A673 (cell line): ENCODE results near the gene SLC25A26. TPM values are rescaled to one million over a fixed set of nuclear protein-coding genes. Genes with fewer than 3 reads are reported as not detected.

Experiments used
- BruUV-seq: library from RNA; stranded (reverse); fragments of 400-500 nt; replicated peaks from 2 replicates; lab custom pipeline; 2021; lab: Mats Ljungman, UMichigan
- CTCF ChIA-PET: fragments of 300-600 bp; sonication (Branson Sonifier 250); formaldehyde crosslinking; loops from one replicate; lab custom pipeline; 2022; ENCODE audit warnings: antibody characterized with exemption; lab: Charles Lee
- POLR2A ChIA-PET: fragments of 300-600 bp; sonication (Branson Sonifier 250); formaldehyde crosslinking; loops from one replicate; lab custom pipeline; 2022; ENCODE audit warnings: antibody characterized with exemption; ENCODE audit not compliant: low non-redundant PET; lab: Charles Lee
- DNase-seq: peaks from one replicate; pipeline ENCODE4 v3.0.0-alpha.2; 2015; ENCODE audit warnings: low spot score
- H3K27ac ChIP-seq: fragments of 200-600 bp; sonication (generic); 2 replicates; pipeline ENCODE4 v1.5.1; 2016; ENCODE audit warnings: mixed run types, low read depth, mild to moderate bottlenecking, mixed read lengths, antibody characterized with exemption, low read length; ENCODE audit not compliant: poor library complexity, severe bottlenecking
- H3K27me3 ChIP-seq: fragments of 200-600 bp; sonication (generic); replicated peaks from 2 replicates; pipeline ENCODE4 v1.6.1; 2017; ENCODE audit warnings: mixed run types, low read depth, mild to moderate bottlenecking, mixed read lengths, antibody characterized with exemption, low read length; ENCODE audit not compliant: insufficient read depth, poor library complexity
- H3K36me3 ChIP-seq: fragments of 200-600 bp; sonication (generic); 2 replicates; pipeline ENCODE4 v1.6.1; 2016; ENCODE audit warnings: mixed run types, mild to moderate bottlenecking, mixed read lengths, antibody characterized with exemption, low read length; ENCODE audit not compliant: insufficient read depth, poor library complexity, severe bottlenecking
- H3K4me1 ChIP-seq: fragments of 200-600 bp; sonication (generic); 2 replicates; pipeline ENCODE4 v1.6.1; 2017; ENCODE audit warnings: mixed run types, mild to moderate bottlenecking, mixed read lengths, antibody characterized with exemption, low read length; ENCODE audit not compliant: insufficient read depth, poor library complexity, severe bottlenecking
- H3K4me3 ChIP-seq: fragments of 200-600 bp; sonication (generic); 2 replicates; pipeline ENCODE4 v1.5.1; 2016; ENCODE audit warnings: low read depth, mixed run types, mild to moderate bottlenecking, mixed read lengths, low read length; ENCODE audit not compliant: poor library complexity, severe bottlenecking
- H3K9me3 ChIP-seq: fragments of 200-600 bp; sonication (generic); 2 replicates; pipeline ENCODE4 v1.6.1; 2016; ENCODE audit warnings: mixed run types, low read depth, mild to moderate bottlenecking, mixed read lengths, antibody characterized with exemption, low read length; ENCODE audit not compliant: poor library complexity, severe bottlenecking
- EZH2 ChIP-seq: fragments of 200-600 bp; sonication (generic); IDR thresholded peaks from 2 replicates; pipeline ENCODE4 v1.6.1; 2017; ENCODE audit warnings: borderline replicate concordance, low read depth, mild to moderate bottlenecking, mixed read lengths, antibody characterized with exemption, low read length; ENCODE audit not compliant: poor library complexity, severe bottlenecking
- intact Hi-C: fragments of 100-400 bp; cut with micrococcal nuclease; formaldehyde crosslinking; loops from one replicate; pipeline ENCODE4 v1.10.0; 2022; ENCODE audit not compliant: unreplicated experiment
- total RNA-seq: library from RNA; stranded (reverse); gene quantifications from 2 replicates; pipeline ENCODE4 v1.2.3, GENCODE V29; 2021
- TF ChIP-seq, protein P1 (sequence below): fragments of 300-800, 200-600 bp; sonication (generic); conservative IDR thresholded peaks from 2 replicates; pipeline ENCODE4 v1.5.1; 2017; ENCODE audit warnings: low read depth, mild to moderate bottlenecking, antibody characterized with exemption, low read length, moderate library complexity, mixed read lengths

SLC25A26 gene
- total RNA-seq, 1 experiment from 2014 or later = 8.9 TPM

DNA sequence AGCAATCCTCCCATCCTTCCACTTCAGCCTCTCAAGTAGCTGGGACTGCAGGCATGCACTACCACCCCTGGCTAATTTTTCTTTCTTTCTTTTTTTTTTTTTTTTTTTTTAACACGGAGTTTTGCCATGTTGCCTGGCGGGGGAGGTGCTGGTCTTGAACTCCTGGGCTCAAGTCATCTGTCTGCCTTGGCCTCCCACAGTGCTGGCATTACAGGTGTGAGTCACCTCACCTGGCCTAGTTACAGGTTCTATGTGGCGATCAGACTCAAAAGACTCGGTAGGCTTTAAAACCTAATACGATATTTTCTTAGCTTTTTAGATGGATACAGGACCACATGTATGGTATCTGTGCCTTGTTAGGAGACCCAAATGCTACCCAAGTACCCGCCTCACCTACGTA is 14.0 kb upstream of the SLC25A26 start:
- CTCF ChIA-PET = no interaction called here
- no peaks in the 10 kb centered on the region for H3K27me3 ChIP-seq
- intact Hi-C loops = no loop called here
- POLR2A ChIA-PET = no interaction called here
- no peak overlapping the region for H3K27ac ChIP-seq
- DNase-seq = no peak
- BruUV-seq = no TSS peak
- no peaks in the 10 kb centered on the region for H3K4me1 ChIP-seq
- no peak overlapping the region for H3K4me3 ChIP-seq
- no peak for TF ChIP-seq EZH2
- TF ChIP-seq, protein P1, sequence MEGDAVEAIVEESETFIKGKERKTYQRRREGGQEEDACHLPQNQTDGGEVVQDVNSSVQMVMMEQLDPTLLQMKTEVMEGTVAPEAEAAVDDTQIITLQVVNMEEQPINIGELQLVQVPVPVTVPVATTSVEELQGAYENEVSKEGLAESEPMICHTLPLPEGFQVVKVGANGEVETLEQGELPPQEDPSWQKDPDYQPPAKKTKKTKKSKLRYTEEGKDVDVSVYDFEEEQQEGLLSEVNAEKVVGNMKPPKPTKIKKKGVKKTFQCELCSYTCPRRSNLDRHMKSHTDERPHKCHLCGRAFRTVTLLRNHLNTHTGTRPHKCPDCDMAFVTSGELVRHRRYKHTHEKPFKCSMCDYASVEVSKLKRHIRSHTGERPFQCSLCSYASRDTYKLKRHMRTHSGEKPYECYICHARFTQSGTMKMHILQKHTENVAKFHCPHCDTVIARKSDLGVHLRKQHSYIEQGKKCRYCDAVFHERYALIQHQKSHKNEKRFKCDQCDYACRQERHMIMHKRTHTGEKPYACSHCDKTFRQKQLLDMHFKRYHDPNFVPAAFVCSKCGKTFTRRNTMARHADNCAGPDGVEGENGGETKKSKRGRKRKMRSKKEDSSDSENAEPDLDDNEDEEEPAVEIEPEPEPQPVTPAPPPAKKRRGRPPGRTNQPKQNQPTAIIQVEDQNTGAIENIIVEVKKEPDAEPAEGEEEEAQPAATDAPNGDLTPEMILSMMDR = no peak
- H3K36me3 ChIP-seq = no peaks in the 10 kb centered on the region
- no peaks in the 10 kb centered on the region for H3K9me3 ChIP-seq

DNA sequence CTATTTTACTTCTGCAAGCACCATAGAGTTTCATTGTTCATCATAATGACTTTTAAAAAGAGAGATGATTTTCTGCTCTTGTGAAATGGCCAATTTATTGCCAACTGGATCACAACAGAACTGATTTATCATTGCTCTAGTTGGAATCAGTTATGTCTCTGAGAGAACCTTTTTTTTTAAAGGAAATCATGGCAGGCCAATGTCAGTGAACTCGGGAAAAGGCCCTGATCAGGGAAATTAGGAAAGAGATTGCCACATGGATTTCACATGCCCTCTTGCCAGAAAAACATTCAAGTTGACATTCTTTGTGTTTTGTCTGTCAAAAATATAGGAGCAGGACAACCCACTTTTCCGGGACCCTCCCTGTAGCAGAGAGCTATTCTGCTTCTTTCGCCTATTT is 12.6 kb upstream of the SLC25A26 start:
- Histone ChIP-seq H3K4me3 (no peak overlapping the region), H3K4me1 (no peaks in the 10 kb centered on the region), H3K27me3 (no peaks in the 10 kb centered on the region), H3K9me3 (no peaks in the 10 kb centered on the region), H3K36me3 (no peaks in the 10 kb centered on the region), H3K27ac (no peak overlapping the region)
- no peak for DNase-seq
- TF ChIP-seq EZH2 = no peak
- TF ChIP-seq, protein P1 = no peak
- ChIA-PET CTCF (no interaction called here), POLR2A (no interaction called here)
- BruUV-seq = no TSS peak
- intact Hi-C loops = no loop called here

DNA sequence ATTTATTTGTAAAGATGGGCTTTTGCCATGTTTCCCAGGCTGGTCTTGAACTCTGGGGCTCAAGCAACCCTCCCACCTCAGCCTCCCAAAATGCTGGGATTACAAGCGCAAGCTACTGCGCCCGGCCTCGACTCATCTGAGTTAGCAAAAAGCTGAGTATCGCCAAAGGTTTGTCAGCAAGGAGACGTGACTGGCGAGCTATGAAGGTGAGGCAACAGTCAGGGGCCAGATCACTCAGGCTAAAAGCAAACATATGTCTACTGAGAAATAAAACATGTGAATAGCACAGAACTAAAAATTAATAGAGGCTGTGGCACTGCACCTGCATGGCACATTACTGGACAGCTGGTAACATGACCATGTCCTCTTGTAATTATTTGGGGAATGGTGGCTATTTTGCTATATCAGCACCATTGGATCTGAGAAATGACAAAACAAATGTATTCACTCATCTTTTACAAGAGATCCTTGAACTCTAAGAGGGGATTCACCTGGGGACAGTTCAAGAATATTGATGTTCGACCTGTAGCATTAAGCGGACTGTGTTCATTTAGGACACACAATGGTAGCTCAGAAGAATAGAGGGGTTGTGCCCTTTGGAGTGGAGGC is 10.0 kb upstream of the SLC25A26 start:
- intact Hi-C loops = no loop called here
- Histone ChIP-seq H3K27me3 (no peaks in the 10 kb centered on the region), H3K4me3 (no peak overlapping the region), H3K36me3 (no peaks in the 10 kb centered on the region), H3K9me3 (no peaks in the 10 kb centered on the region), H3K27ac (no peak overlapping the region), H3K4me1 (no peaks in the 10 kb centered on the region)
- no peak for TF ChIP-seq EZH2
- TF ChIP-seq, protein P1 = no peak
- no TSS peak for BruUV-seq
- no peak for DNase-seq
- ChIA-PET POLR2A (no interaction called here), CTCF (no interaction called here)
